CD8-positive, alpha-beta memory T cell (primary cell): ENCODE data around the gene ZNF653. TPM values are rescaled to one million over a fixed set of nuclear protein-coding genes. Genes with fewer than 3 reads are reported as not detected.
A peak's percentile ranks its signal among the peaks of the same experiment; 100 is the strongest.
"Not testable (repeated sequence)": the region's sequence is repeated elsewhere in the genome, so short reads cannot be mapped to it uniquely, and the experiment has no call there.

Source experiments
- CTCF ChIA-PET: fragments of 350-600 bp; sonication (Branson Sonifier 250); formaldehyde crosslinking; loops from one replicate; lab custom pipeline; 2021; ENCODE audit warnings: antibody characterized with exemption; lab: Charles Lee
- POLR2A ChIA-PET: fragments of 350-600 bp; sonication (Branson Sonifier 250); formaldehyde crosslinking; loops from one replicate; lab custom pipeline; 2021; ENCODE audit warnings: antibody characterized with exemption; lab: Charles Lee
- DNase-seq, 5 donors: peaks; one replicate each; pipeline versions ENCODE4 v3.0.0 to v3.0.0-alpha.2; 2020 to 2022; ENCODE audit warnings: mixed read lengths in 1 of 5
- H3K27ac ChIP-seq: one replicate; pipeline ENCODE4 v1.7.0; 2013; ENCODE audit warnings: low read depth, mild to moderate bottlenecking, low read length, moderate library complexity
- H3K27me3 ChIP-seq: 2 replicates; pipeline ENCODE4 v1.7.0; 2013; ENCODE audit warnings: low read length, mild to moderate bottlenecking; ENCODE audit not compliant: insufficient read depth, poor library complexity, severe bottlenecking
- H3K36me3 ChIP-seq: 2 replicates; pipeline ENCODE4 v1.7.0; 2013; ENCODE audit warnings: mild to moderate bottlenecking, low read length, moderate library complexity; ENCODE audit not compliant: insufficient read depth
- H3K4me1 ChIP-seq: 2 replicates; pipeline ENCODE4 v1.7.0; 2013; ENCODE audit warnings: mild to moderate bottlenecking, low read length, moderate library complexity; ENCODE audit not compliant: insufficient read depth
- H3K4me3 ChIP-seq: 2 replicates; pipeline ENCODE4 v1.7.0; 2013; ENCODE audit warnings: mild to moderate bottlenecking, low read length
- H3K9me3 ChIP-seq: 2 replicates; pipeline ENCODE4 v1.7.0; 2013; ENCODE audit warnings: mild to moderate bottlenecking, low read length
- H3K27ac Mint-ChIP-seq, 8 donors: one replicate each; pipeline ENCODE4 v1.8.0; 2020 to 2021; ENCODE audit warnings: mixed read lengths in 8 of 8, mild to moderate bottlenecking in 6 of 8, inconsistent platforms in 3 of 8, moderate library complexity in 3 of 8
- H3K27me3 Mint-ChIP-seq, 2 donors: one replicate each; pipeline ENCODE4 v1.8.0; 2020 to 2021; ENCODE audit warnings: mixed read lengths in 2 of 2, mild to moderate bottlenecking in 1 of 2, moderate library complexity in 1 of 2
- H3K36me3 Mint-ChIP-seq, 3 donors: one replicate each; pipeline ENCODE4 v1.8.0; 2020 to 2021; ENCODE audit warnings: mixed read lengths in 3 of 3, inconsistent platforms in 1 of 3, mild to moderate bottlenecking in 1 of 3
- H3K4me1 Mint-ChIP-seq, 3 donors: one replicate each; pipeline ENCODE4 v1.8.0; 2020 to 2021; ENCODE audit warnings: mixed read lengths in 3 of 3, inconsistent platforms in 1 of 3, mild to moderate bottlenecking in 1 of 3
- H3K4me3 Mint-ChIP-seq, 7 donors: one replicate each; pipeline ENCODE4 v1.8.0; 2020 to 2021; ENCODE audit warnings: mixed read lengths in 7 of 7, mild to moderate bottlenecking in 6 of 7, moderate library complexity in 4 of 7, inconsistent platforms in 2 of 7
- H3K9me3 Mint-ChIP-seq, 5 donors: one replicate each; pipeline ENCODE4 v1.8.0; 2020 to 2022; ENCODE audit warnings: mixed read lengths in 5 of 5, mild to moderate bottlenecking in 3 of 5, moderate library complexity in 2 of 5, inconsistent platforms in 1 of 5
- polyA plus RNA-seq: library from polyadenylated mRNA; unstranded; fragments of 300-500 nt; fragmentation: Illumina TruSeq; gene quantifications from one replicate; pipeline ENCODE4 v1.2.3, GENCODE V29; 2021
- total RNA-seq, 2 experiments: library from RNA; stranded (reverse); gene quantifications; one replicate each; pipeline ENCODE4 v1.2.3, GENCODE V29; 2021

ZNF653 gene
- total and polyA plus RNA-seq, 3 experiments from 2014 or later = 5.1 to 13.3 (median 12.6) TPM

DNA sequence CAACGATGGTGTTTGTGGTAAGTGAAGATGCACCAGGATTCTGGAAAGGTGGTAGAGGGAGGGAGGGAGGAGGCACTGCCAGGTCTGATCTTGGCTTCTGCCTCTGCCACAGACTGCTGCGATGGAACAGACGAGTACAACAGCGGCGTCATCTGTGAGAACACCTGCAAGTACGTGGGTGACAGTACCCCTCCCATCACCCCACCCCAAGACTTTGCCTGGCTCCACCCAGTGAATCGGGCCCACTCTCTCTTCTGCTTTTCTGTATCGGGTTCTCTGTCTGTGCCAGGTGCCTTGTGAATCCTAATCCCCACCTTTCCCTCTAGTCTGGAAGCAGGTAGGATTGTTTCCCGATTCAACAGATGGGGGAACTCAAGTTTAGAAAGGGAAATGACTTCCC, 67.7 kb downstream of the ZNF653 start:
- Mint-ChIP-seq H3K4me3 (peak overlapping the region in 4 of 7 donors; percentile 57 to 92 (median 69)), H3K36me3 (peaks cover 3 to 60% (median 7%) of the 10 kb centered on the region in 3 donors), H3K27ac (peak overlapping the region in 2 of 8 donors; percentile 54 to 85), H3K4me1 (peaks cover 28 to 38% (median 32%) of the 10 kb centered on the region in 3 donors), H3K27me3 (peaks cover 0 to 4% of the 10 kb centered on the region in 2 donors), H3K9me3 (no peaks in the 10 kb centered on the region)
- Histone ChIP-seq H3K27ac (no peak overlapping the region), H3K9me3 (no peaks in the 10 kb centered on the region), H3K27me3 (no peaks in the 10 kb centered on the region), H3K36me3 (peaks cover 29% of the 10 kb centered on the region), H3K4me3 (no peak overlapping the region), H3K4me1 (peaks cover 19% of the 10 kb centered on the region)
- ChIA-PET POLR2A (no interaction called here), CTCF (no interaction called here)
- no peak for DNase-seq

DNA sequence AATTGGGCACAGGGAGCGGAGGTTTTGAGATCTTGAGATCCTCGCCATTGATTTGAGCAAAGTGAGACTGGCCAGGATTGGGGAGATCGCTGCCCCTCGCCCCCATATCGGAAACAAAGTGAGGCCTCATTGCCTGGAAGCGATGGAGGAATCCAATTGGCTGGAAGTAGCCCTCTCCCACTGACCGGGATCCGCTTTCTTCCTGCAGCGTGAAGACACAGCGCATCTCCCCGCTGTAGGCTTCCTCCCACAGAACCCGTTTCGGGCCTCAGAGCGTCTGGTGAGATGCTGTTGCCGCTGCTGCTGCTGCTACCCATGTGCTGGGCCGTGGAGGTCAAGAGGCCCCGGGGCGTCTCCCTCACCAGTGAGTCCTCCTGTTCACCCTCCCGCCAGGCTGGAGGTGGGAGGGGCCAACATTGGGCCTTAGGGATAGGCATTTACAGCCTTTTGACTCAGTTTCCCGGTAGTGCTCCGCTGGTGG, 69.8 kb downstream of the ZNF653 start:
- ChIA-PET POLR2A (interaction anchor here (0.6 to 1.8 kb wide), 5 partner anchors 16 to 61 kb away, joined by 4 to 17 read pairs (median 5); partner anchors contain the start of gene SWSAP1), CTCF (interaction anchor here (0.6 to 2.4 kb wide), 11 partner anchors 12 to 253 kb away, joined by 3 to 19 read pairs (median 4); partner anchors contain the start of gene SWSAP1)
- Mint-ChIP-seq H3K27ac (peak overlapping the region; percentile 91 to 99 (median 98)), H3K27me3 (peaks cover 0 to 4% of the 10 kb centered on the region in 2 donors), H3K36me3 (peaks cover 0 to 41% (median 5%) of the 10 kb centered on the region in 3 donors), H3K4me3 (peak overlapping the region; percentile 92 to 100 (median 99)), H3K9me3 (no peaks in the 10 kb centered on the region), H3K4me1 (peaks cover 22 to 32% (median 27%) of the 10 kb centered on the region in 3 donors)
- H3K36me3 ChIP-seq = peaks cover 17% of the 10 kb centered on the region
- H3K4me3 ChIP-seq = peak overlapping the region; percentile 95
- no peaks in the 10 kb centered on the region for H3K9me3 ChIP-seq
- H3K27ac ChIP-seq = peak overlapping the region; percentile 83
- DNase-seq = no peak
- no peaks in the 10 kb centered on the region for H3K27me3 ChIP-seq
- peaks cover 19% of the 10 kb centered on the region for H3K4me1 ChIP-seq

DNA sequence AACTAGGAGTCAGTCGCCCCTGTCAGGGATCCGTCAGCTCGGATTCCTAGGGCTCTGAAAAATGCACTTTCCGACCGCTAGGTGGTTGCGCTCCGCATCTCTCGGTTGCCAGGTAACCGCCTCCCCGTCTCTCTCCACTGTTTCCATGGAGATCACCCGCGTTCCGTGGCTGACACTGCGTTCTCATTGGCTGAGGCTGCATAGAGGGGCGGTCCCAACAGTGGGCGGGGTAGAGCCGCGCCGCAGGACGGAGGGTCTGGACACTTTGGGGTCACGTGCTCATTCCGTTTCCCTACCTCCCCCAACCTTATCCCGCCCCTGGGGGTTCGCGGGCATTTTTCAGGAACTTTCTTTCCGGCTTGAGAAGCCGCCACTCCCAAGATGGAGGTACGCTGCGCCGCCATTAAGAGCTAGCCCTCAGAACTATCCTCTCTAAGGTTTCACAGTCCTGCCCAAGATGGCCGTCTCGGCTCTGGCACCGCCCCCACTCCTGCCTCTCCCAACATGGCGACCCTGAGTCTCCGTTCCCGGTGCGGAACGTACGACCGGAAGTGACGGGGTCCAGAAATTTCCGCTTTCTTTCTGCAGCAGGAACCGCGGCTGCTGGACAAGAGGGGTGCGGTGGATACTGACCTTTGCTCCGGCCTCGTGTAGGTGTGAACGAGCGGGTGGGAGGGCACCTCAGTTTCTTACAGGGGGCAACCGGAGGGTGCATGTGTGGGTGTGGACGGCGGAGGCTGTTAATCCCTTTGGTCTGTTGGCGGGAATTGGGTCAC, 70.4 kb downstream of the ZNF653 start, which contains the start of the genes ODAD3 and PRKCSH:
TSS of gene ODAD3 (minus strand) at position 65 of the 776 bp plus-strand sequence. CDS start 105 bp downstream, outside the sequence.
TSS of gene PRKCSH (plus strand) at position 579 of the 776 bp plus-strand sequence. CDS start 483 bp downstream, outside the sequence.
- CTCF ChIA-PET = interaction anchor here (0.7 to 2.4 kb wide), 12 partner anchors 11 to 718 kb away, joined by 3 to 19 read pairs (median 3); partner anchors contain the start of genes DNM2 and SWSAP1
- Histone ChIP-seq H3K4me1 (peaks cover 19% of the 10 kb centered on the region), H3K4me3 (peak within 1 kb of the TSS; percentile 95), H3K27ac (peak within 1 kb of the TSS; percentile 83), H3K27me3 (no peaks in the 10 kb centered on the region), H3K9me3 (no peaks in the 10 kb centered on the region), H3K36me3 (peaks cover 15% of the 10 kb centered on the region)
- POLR2A ChIA-PET = interaction anchor here (0.5 to 1.8 kb wide), 6 partner anchors 15 to 1069 kb away, joined by 4 to 17 read pairs (median 6); partner anchors contain the start of gene SWSAP1
- H3K27ac Mint-ChIP-seq = peak within 1 kb of the TSS; percentile 91 to 99 (median 98)
- DNase-seq = peak; percentile 93 to 99 (median 97)
- H3K4me1 Mint-ChIP-seq = peaks cover 20 to 32% (median 26%) of the 10 kb centered on the region in 3 donors
- peaks cover 0 to 36% (median 5%) of the 10 kb centered on the region in 3 donors for H3K36me3 Mint-ChIP-seq
- no peaks in the 10 kb centered on the region for H3K9me3 Mint-ChIP-seq
- peaks cover 5 to 6% of the 10 kb centered on the region in 2 donors for H3K27me3 Mint-ChIP-seq
- H3K4me3 Mint-ChIP-seq = peak within 1 kb of the TSS; percentile 92 to 100 (median 99)

DNA sequence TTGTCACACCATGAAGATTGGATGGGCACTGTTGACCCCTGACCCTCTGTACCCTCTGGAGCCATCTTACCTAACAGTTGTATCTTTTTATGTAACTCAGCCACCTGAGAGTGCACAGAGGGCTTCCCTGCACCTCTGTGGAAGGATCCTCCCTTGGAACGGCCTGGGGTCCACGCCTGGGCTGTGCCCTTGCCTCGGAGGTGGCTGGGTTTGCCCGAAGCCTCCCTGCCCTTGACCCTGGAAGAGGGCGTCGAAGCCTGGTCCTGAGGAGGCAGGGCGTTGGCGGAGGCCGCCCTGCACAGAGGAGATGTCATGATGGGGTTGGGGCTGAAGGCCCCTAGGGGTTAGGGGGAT, 71.0 kb downstream of the ZNF653 start:
- peak overlapping the region; percentile 83 for H3K27ac ChIP-seq
- CTCF ChIA-PET = interaction anchor here (1.0 to 2.4 kb wide), 9 partner anchors 14 to 717 kb away, joined by 3 to 19 read pairs (median 3); partner anchors contain the start of genes DNM2 and SWSAP1
- no peaks in the 10 kb centered on the region for H3K9me3 ChIP-seq
- no peaks in the 10 kb centered on the region for H3K27me3 ChIP-seq
- H3K36me3 ChIP-seq = peaks cover 15% of the 10 kb centered on the region
- H3K4me1 ChIP-seq = peaks cover 19% of the 10 kb centered on the region
- peaks cover 7% of the 10 kb centered on the region in 2 donors for H3K27me3 Mint-ChIP-seq
- H3K4me1 Mint-ChIP-seq = peaks cover 20 to 32% (median 26%) of the 10 kb centered on the region in 3 donors
- H3K9me3 Mint-ChIP-seq = no peaks in the 10 kb centered on the region
- peak overlapping the region; percentile 88 to 99 (median 96) for H3K27ac Mint-ChIP-seq
- POLR2A ChIA-PET = interaction anchor here (0.5 to 1.8 kb wide), 4 partner anchors 52 to 1068 kb away, joined by 5 to 17 read pairs (median 10); partner anchors contain the start of gene SWSAP1
- H3K4me3 ChIP-seq = peak overlapping the region; percentile 95
- peak overlapping the region; percentile 92 to 100 (median 99) for H3K4me3 Mint-ChIP-seq
- peaks cover 0 to 32% (median 5%) of the 10 kb centered on the region in 3 donors for H3K36me3 Mint-ChIP-seq
- no peak for DNase-seq

DNA sequence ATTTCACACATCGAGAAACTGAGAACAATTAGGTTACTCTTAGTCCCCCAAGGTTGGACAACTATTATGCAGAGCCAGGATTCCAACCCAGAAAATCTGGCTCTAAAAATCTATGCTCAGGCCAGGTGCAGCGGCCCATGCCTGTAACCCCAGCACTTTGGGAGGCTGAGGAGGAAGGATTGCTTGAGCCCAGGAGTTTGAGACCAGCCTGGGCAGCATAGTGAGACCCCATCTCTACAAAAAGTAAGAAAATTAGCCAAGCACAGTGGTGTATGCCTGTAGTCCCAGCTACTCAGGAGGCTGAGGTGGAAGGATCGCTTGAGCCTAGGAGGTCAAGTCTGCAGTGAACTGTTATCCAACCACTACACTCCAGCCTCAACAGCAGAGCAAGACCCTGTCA, 72.1 kb downstream of the ZNF653 start:
- H3K27ac Mint-ChIP-seq = peak overlapping the region in 1 of 8 donors; percentile 71

More for the DNA sequence above, 72.1 kb downstream of the ZNF653 start:
- CTCF ChIA-PET = interaction anchor here (2.4 kb wide), 1 partner anchor 50 kb away, joined by 6 read pairs; no protein-coding TSS in a partner anchor
- Histone ChIP-seq H3K36me3 (peaks cover 15% of the 10 kb centered on the region), H3K4me1 (peaks cover 19% of the 10 kb centered on the region)
- H3K4me3 Mint-ChIP-seq = peak overlapping the region in 2 of 7 donors; percentile 18 to 19
- POLR2A ChIA-PET, H3K9me3 ChIP-seq, H3K4me3 ChIP-seq, H3K27ac ChIP-seq, H3K27me3 ChIP-seq, H3K9me3 Mint-ChIP-seq, H3K27me3 Mint-ChIP-seq, DNase-seq: not testable (repeated sequence)
- peaks cover 0 to 26% (median 5%) of the 10 kb centered on the region in 3 donors for H3K36me3 Mint-ChIP-seq
- peaks cover 20 to 32% (median 26%) of the 10 kb centered on the region in 3 donors for H3K4me1 Mint-ChIP-seq

Other genes starting within 250 kb of the ZNF653 start
- 1 to 10 TPM; 2.3 to 3.5 TPM for gene DOCK6, start 243.3 kb downstream of the ZNF653 start, total RNA-seq
- 0.71 TPM for gene DOCK6, start 243.3 kb downstream of the ZNF653 start, polyA plus RNA-seq
- not detected for gene TSPAN16, start 209.7 kb downstream of the ZNF653 start, total RNA-seq
- not detected for gene TSPAN16, start 209.7 kb downstream of the ZNF653 start, polyA plus RNA-seq
- 1 to 10 TPM; 3.2 to 4.5 TPM for gene RAB3D, start 166.2 kb downstream of the ZNF653 start, total RNA-seq
- gene RAB3D, start 166.2 kb downstream of the ZNF653 start, polyA plus RNA-seq = 3.7 TPM
- gene TMEM205, start 159.6 kb downstream of the ZNF653 start, total RNA-seq = 10 to 100 TPM; 24.8 to 30.5 TPM
- gene TMEM205, start 159.6 kb downstream of the ZNF653 start, polyA plus RNA-seq = 75.9 TPM
- gene CCDC159, start 159.3 kb downstream of the ZNF653 start, total RNA-seq = 10 to 100 TPM; 14.2 to 14.6 TPM
- 30.1 TPM for gene CCDC159, start 159.3 kb downstream of the ZNF653 start, polyA plus RNA-seq
- gene PLPPR2, start 150.4 kb downstream of the ZNF653 start, total RNA-seq = 1 to 10 TPM; 2.1 to 2.2 TPM
- gene PLPPR2, start 150.4 kb downstream of the ZNF653 start, polyA plus RNA-seq = 1.2 TPM
- gene SWSAP1, start 131.2 kb downstream of the ZNF653 start, total RNA-seq = 1 to 10 TPM; 2.1 to 2.2 TPM
- 7.0 TPM for gene SWSAP1, start 131.2 kb downstream of the ZNF653 start, polyA plus RNA-seq
- gene EPOR, start 121.5 kb downstream of the ZNF653 start, total RNA-seq = 1 to 10 TPM; 3.4 to 3.6 TPM
- 8.0 TPM for gene EPOR, start 121.5 kb downstream of the ZNF653 start, polyA plus RNA-seq
- not detected for gene RGL3, start 86.5 kb downstream of the ZNF653 start, total RNA-seq
- not detected for gene RGL3, start 86.5 kb downstream of the ZNF653 start, polyA plus RNA-seq
- gene ODAD3, start 70.7 kb downstream of the ZNF653 start, total RNA-seq = under 1 TPM; 0.11 to 0.24 TPM
- not detected for gene ODAD3, start 70.7 kb downstream of the ZNF653 start, polyA plus RNA-seq
- 100 to 1,000 TPM; 262 to 272 TPM for gene PRKCSH, start 70.2 kb downstream of the ZNF653 start, total RNA-seq
- gene PRKCSH, start 70.2 kb downstream of the ZNF653 start, polyA plus RNA-seq = 60.7 TPM
- gene ELAVL3, start 24.8 kb downstream of the ZNF653 start, total RNA-seq = not detected
- gene ELAVL3, start 24.8 kb downstream of the ZNF653 start, polyA plus RNA-seq = not detected
- gene ECSIT, start 23.3 kb upstream of the ZNF653 start, total RNA-seq = 10 to 100 TPM; 59.6 to 61.0 TPM
- 31.4 TPM for gene ECSIT, start 23.3 kb upstream of the ZNF653 start, polyA plus RNA-seq
- gene CNN1, start 33.0 kb upstream of the ZNF653 start, total RNA-seq = not detected
- gene CNN1, start 33.0 kb upstream of the ZNF653 start, polyA plus RNA-seq = not detected
- 10 to 100 TPM; 61.7 to 62.7 TPM for gene ELOF1, start 53.4 kb upstream of the ZNF653 start, total RNA-seq
- 91.7 TPM for gene ELOF1, start 53.4 kb upstream of the ZNF653 start, polyA plus RNA-seq
- gene ACP5, start 71.8 kb upstream of the ZNF653 start, total RNA-seq = 1 to 10 TPM; 5.7 TPM
- 11.8 TPM for gene ACP5, start 71.8 kb upstream of the ZNF653 start, polyA plus RNA-seq
- 1 to 10 TPM; 5.7 to 6.2 TPM for gene ZNF627, start 91.6 kb upstream of the ZNF653 start, total RNA-seq
- gene ZNF627, start 91.6 kb upstream of the ZNF653 start, polyA plus RNA-seq = 6.2 TPM
- gene ZNF823, start 233.1 kb upstream of the ZNF653 start, total RNA-seq = 1 to 10 TPM; 4.4 to 4.6 TPM
- gene ZNF823, start 233.1 kb upstream of the ZNF653 start, polyA plus RNA-seq = 3.6 TPM